PC-9 (cell line): Measurements from ENCODE around the gene DENND4A. TPM values are rescaled to one million over a fixed set of nuclear protein-coding genes. Genes with fewer than 3 reads are reported as not detected.

Experiments used
- BruUV-seq: library from RNA; stranded (reverse); fragments of 400-500 nt; replicated peaks from 2 replicates; lab custom pipeline; 2021; lab: Mats Ljungman, UMichigan
- CTCF ChIA-PET: fragments of 300-600 bp; sonication (Branson Sonifier 250); formaldehyde crosslinking; loops from one replicate; lab custom pipeline; 2022; ENCODE audit warnings: antibody characterized with exemption; lab: Charles Lee
- POLR2A ChIA-PET: fragments of 300-600 bp; sonication (Branson Sonifier 250); formaldehyde crosslinking; loops from one replicate; lab custom pipeline; 2022; ENCODE audit warnings: antibody characterized with exemption; ENCODE audit not compliant: unreplicated experiment; lab: Charles Lee
- DNase-seq, 2 experiments: peaks; one replicate each; pipeline versions ENCODE4 v3.0.0 to v3.0.0-alpha.2; 2015 to 2022; ENCODE audit warnings: mixed read lengths in 1 of 2
- H2AFZ ChIP-seq: fragments of 200-600 bp; sonication (generic); 2 replicates; pipeline ENCODE4 v1.8.1; 2017; ENCODE audit warnings: antibody characterized with exemption
- H3F3A ChIP-seq: fragments of 200-600 bp; sonication (generic); 2 replicates; pipeline ENCODE4 v1.8.1; 2017; ENCODE audit warnings: antibody characterized with exemption, mild to moderate bottlenecking, low read depth; ENCODE audit not compliant: insufficient read depth
- H3K27ac ChIP-seq: fragments of 200-600 bp; sonication (generic); 2 replicates; pipeline ENCODE4 v1.6.1; 2016; ENCODE audit warnings: mixed run types
- H3K27me3 ChIP-seq: fragments of 200-600 bp; sonication (generic); 2 replicates; pipeline ENCODE4 v1.6.1; 2016; ENCODE audit warnings: low read depth, mixed run types; ENCODE audit not compliant: insufficient read depth
- H3K36me3 ChIP-seq: fragments of 200-600 bp; sonication (generic); 2 replicates; pipeline ENCODE4 v1.6.1; 2016; ENCODE audit warnings: low read depth, mixed run types
- H3K4me1 ChIP-seq: fragments of 200-600 bp; sonication (generic); replicated peaks from 2 replicates; pipeline ENCODE4 v1.6.1; 2016; ENCODE audit warnings: mixed run types; ENCODE audit not compliant: insufficient read depth
- H3K4me2 ChIP-seq: fragments of 200-600 bp; sonication (generic); 2 replicates; pipeline ENCODE4 v1.6.1; 2017; ENCODE audit warnings: mixed run types
- H3K4me3 ChIP-seq: fragments of 200-600 bp; sonication (generic); 2 replicates; pipeline ENCODE4 v1.6.1; 2016; ENCODE audit warnings: mixed run types
- H3K79me2 ChIP-seq: fragments of 200-600 bp; sonication (generic); 2 replicates; pipeline ENCODE4 v1.6.1; 2017; ENCODE audit warnings: low read depth, mixed run types
- H3K9me2 ChIP-seq: fragments of 200-600 bp; sonication (generic); 2 replicates; pipeline ENCODE4 v1.8.1; 2017; ENCODE audit warnings: mild to moderate bottlenecking; ENCODE audit not compliant: insufficient read depth
- H3K9me3 ChIP-seq: fragments of 200-600 bp; sonication (generic); 2 replicates; pipeline ENCODE4 v1.8.1; 2016; ENCODE audit warnings: low read depth; ENCODE audit not compliant: insufficient read depth
- H4K20me1 ChIP-seq: fragments of 200-600 bp; sonication (generic); 2 replicates; pipeline ENCODE4 v1.8.1; 2017; ENCODE audit not compliant: insufficient read depth
- EZH2 ChIP-seq: fragments of 200-600 bp; sonication (generic); IDR thresholded peaks from 2 replicates; pipeline ENCODE4 v1.8.0; 2017; ENCODE audit warnings: antibody characterized with exemption, low read depth
- intact Hi-C: fragments of 100-400 bp; cut with micrococcal nuclease; formaldehyde crosslinking; loops from one replicate; pipeline ENCODE4 v1.10.0; 2022; ENCODE audit not compliant: unreplicated experiment
- total RNA-seq: library from RNA; stranded (reverse); gene quantifications from 2 replicates; pipeline ENCODE4 v1.2.3, GENCODE V29; 2021
- TF ChIP-seq, protein P1 (sequence below): fragments of 200-600 bp; sonication (generic); conservative IDR thresholded peaks from 2 replicates; pipeline ENCODE4 v1.6.1; 2017; ENCODE audit warnings: mixed run types, antibody characterized with exemption, mild to moderate bottlenecking, moderate library complexity

DENND4A gene
- total RNA-seq, 1 experiment from 2014 or later = 16.3 TPM

GRCh38 chr15:65682404-65682911 is 109.6 kb downstream of the DENND4A start:
- no peaks in the 10 kb centered on the region for H3K27me3 ChIP-seq
- ChIA-PET CTCF (no interaction called here), POLR2A (no interaction called here)
- no peak overlapping the region for H3K4me3 ChIP-seq
- intact Hi-C loops = no loop called here
- H3F3A ChIP-seq = no peaks in the 10 kb centered on the region
- no peaks in the 10 kb centered on the region for H3K9me3 ChIP-seq
- BruUV-seq = no TSS peak
- no peak overlapping the region for H2AFZ ChIP-seq
- DNase-seq = no peak
- no peaks in the 10 kb centered on the region for H3K79me2 ChIP-seq
- no peaks in the 10 kb centered on the region for H3K4me1 ChIP-seq
- TF ChIP-seq, protein P1, sequence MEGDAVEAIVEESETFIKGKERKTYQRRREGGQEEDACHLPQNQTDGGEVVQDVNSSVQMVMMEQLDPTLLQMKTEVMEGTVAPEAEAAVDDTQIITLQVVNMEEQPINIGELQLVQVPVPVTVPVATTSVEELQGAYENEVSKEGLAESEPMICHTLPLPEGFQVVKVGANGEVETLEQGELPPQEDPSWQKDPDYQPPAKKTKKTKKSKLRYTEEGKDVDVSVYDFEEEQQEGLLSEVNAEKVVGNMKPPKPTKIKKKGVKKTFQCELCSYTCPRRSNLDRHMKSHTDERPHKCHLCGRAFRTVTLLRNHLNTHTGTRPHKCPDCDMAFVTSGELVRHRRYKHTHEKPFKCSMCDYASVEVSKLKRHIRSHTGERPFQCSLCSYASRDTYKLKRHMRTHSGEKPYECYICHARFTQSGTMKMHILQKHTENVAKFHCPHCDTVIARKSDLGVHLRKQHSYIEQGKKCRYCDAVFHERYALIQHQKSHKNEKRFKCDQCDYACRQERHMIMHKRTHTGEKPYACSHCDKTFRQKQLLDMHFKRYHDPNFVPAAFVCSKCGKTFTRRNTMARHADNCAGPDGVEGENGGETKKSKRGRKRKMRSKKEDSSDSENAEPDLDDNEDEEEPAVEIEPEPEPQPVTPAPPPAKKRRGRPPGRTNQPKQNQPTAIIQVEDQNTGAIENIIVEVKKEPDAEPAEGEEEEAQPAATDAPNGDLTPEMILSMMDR = no peak
- no peak for TF ChIP-seq EZH2
- H3K36me3 ChIP-seq = no peaks in the 10 kb centered on the region
- H3K27ac ChIP-seq = no peak overlapping the region
- no peaks in the 10 kb centered on the region for H4K20me1 ChIP-seq
- H3K4me2 ChIP-seq = no peak overlapping the region
- H3K9me2 ChIP-seq = no peaks in the 10 kb centered on the region

- H3K9me2 ChIP-seq = no peaks in the 10 kb centered on the region
- H3K4me1 ChIP-seq = no peaks in the 10 kb centered on the region
- BruUV-seq = no TSS peak
- no peaks in the 10 kb centered on the region for H3F3A ChIP-seq
- DNase-seq = no peak
- no peaks in the 10 kb centered on the region for H3K36me3 ChIP-seq
- intact Hi-C loops = no loop called here
- H3K4me3 ChIP-seq = no peak overlapping the region
- H4K20me1 ChIP-seq = no peaks in the 10 kb centered on the region
- no peak overlapping the region for H2AFZ ChIP-seq
- H3K27ac ChIP-seq = no peak overlapping the region
- no peaks in the 10 kb centered on the region for H3K79me2 ChIP-seq
- H3K27me3 ChIP-seq = no peaks in the 10 kb centered on the region
- H3K9me3 ChIP-seq = no peaks in the 10 kb centered on the region
- H3K4me2 ChIP-seq = no peak overlapping the region
- POLR2A ChIA-PET = no interaction called here
- CTCF ChIA-PET = no interaction called here
- TF ChIP-seq, protein P1 = no peak
- no peak for TF ChIP-seq EZH2
Observed at GRCh38 chr15:65680544-65680943, 111.5 kb downstream of the DENND4A start.

DNA sequence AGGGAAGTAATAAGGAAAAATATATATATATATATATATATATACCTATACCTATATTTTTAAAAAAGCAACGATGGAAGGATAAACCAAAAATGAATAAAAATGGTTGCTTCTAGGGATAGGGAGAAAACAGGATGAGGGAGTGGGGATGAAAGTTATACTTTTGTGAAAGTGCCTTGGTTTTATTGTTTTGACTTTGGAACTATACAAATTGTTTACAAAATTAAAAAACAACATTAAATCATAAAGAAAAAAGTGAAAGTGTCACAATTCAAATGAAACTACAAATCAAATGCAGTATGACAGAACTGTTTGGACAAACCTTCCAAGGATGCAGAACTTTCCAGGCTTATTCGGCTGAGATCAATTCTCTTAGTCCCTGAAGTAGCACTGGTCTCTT is 116.0 kb downstream of the DENND4A start:
- Histone ChIP-seq H3K36me3 (no peaks in the 10 kb centered on the region), H3K4me3 (no peak overlapping the region), H3F3A (no peaks in the 10 kb centered on the region), H2AFZ (no peak overlapping the region), H3K27me3 (no peaks in the 10 kb centered on the region), H3K9me3 (no peaks in the 10 kb centered on the region), H3K9me2 (no peaks in the 10 kb centered on the region), H3K79me2 (no peaks in the 10 kb centered on the region), H3K4me1 (no peaks in the 10 kb centered on the region), H3K27ac (no peak overlapping the region), H4K20me1 (no peaks in the 10 kb centered on the region), H3K4me2 (no peak overlapping the region)
- ChIA-PET CTCF (no interaction called here), POLR2A (no interaction called here)
- intact Hi-C loops = no loop called here
- no peak for TF ChIP-seq EZH2
- TF ChIP-seq, protein P1 = no peak
- BruUV-seq = no TSS peak
- no peak for DNase-seq
